Measurements from ENCODE around the gene CDCA8. TPM values are rescaled to one million over a fixed set of nuclear protein-coding genes. Genes with fewer than 3 reads are reported as not detected.

CDCA8 gene
- total and polyA plus RNA-seq, 2 experiments from 2014 or later: 31.6 to 37.9 TPM

GRCh38 chr1:37723072-37723389, 30.7 kb downstream of the CDCA8 start:
- Histone ChIP-seq H3K4me3 (no peak overlapping the region), H3F3A (replicated peaks; ENCODE audit: low read depth) (no peaks in the 10 kb centered on the region), H3K79me2 (replicated peaks; ENCODE audit: insufficient read depth) (no peaks in the 10 kb centered on the region), H3K36me3 (ENCODE audit: insufficient read depth) (no peaks in the 10 kb centered on the region), H3K4me2 (no peak overlapping the region), H3K27me3 (ENCODE audit: insufficient read depth) (no peaks in the 10 kb centered on the region), H3K4me1 (ENCODE audit: insufficient read depth) (no peaks in the 10 kb centered on the region; the same call in 1 of the 2 replicates), H3K9me2 (ENCODE audit: insufficient read depth) (no peaks in the 10 kb centered on the region), H3K27ac (ENCODE audit: low read depth) (no peak overlapping the region), H4K20me1 (replicated peaks; ENCODE audit: insufficient read depth) (no peaks in the 10 kb centered on the region), H2AFZ (no peak overlapping the region)
- no peak overlapping the region for H3K4me3 Mint-ChIP-seq
- no peak overlapping the region for H3K27ac Mint-ChIP-seq
- no peak for TF ChIP-seq STAT1 (IDR thresholded peaks at IDR 0.05; ENCODE audit: unreplicated experiment)
- TF ChIP-seq JUNB (IDR thresholded peaks at IDR 0.05; ENCODE audit: unreplicated experiment): no peak
- no peak for TF ChIP-seq CREB1 (CRISPR knock-in tag; IDR thresholded peaks at IDR 0.05; ENCODE audit: low read depth)
- no peak for TF ChIP-seq CTCF (conservative IDR thresholded peaks at IDR 0.05; ENCODE audit: low read depth in 2 of 2)
- no peak for TF ChIP-seq NANOG (IDR thresholded peaks at IDR 0.05; ENCODE audit: borderline replicate concordance)
- TF ChIP-seq ETS1 (IDR thresholded peaks at IDR 0.05): no peak
- no peak for TF ChIP-seq EZH2 (IDR thresholded peaks at IDR 0.05; ENCODE audit: low read depth, unreplicated experiment)
- TF ChIP-seq REST (IDR thresholded peaks at IDR 0.05; ENCODE audit: unreplicated experiment): no peak
- TF ChIP-seq ZNF462 (CRISPR knock-in tag; IDR thresholded peaks at IDR 0.05): no peak
- DNase-seq (ENCODE audit: low spot score) (no peak), ATAC-seq (no peak; the same call in 2 of the 3 replicates)
- no peaks in the 10 kb centered on the region for H3K9me3 Mint-ChIP-seq
- no peaks in the 10 kb centered on the region for H3K36me3 Mint-ChIP-seq (ENCODE audit: low read depth)
- peaks cover 12% of the 10 kb centered on the region; the same call in 1 of the 3 replicates for H3K4me1 Mint-ChIP-seq
- peaks cover 4% of the 10 kb centered on the region for H3K27me3 Mint-ChIP-seq (ENCODE audit: insufficient read depth, low read depth, poor library complexity)
